MM.1S (cell line): ENCODE measurements around the gene CYB5R4.

Source experiments
- DNase-seq: peaks from one replicate; pipeline ENCODE4 v3.0.0-alpha.2; 2015
- H2AFZ ChIP-seq: fragments of 300-600 bp; sonication (generic); 2 replicates; pipeline ENCODE4 v1.6.0; 2016; ENCODE audit warnings: antibody characterized with exemption, low read length
- H3F3A ChIP-seq: fragments of 300-600 bp; sonication (generic); 2 replicates; pipeline ENCODE4 v1.6.1; 2016; ENCODE audit warnings: mild to moderate bottlenecking, antibody characterized with exemption, low read length, moderate library complexity, mixed read lengths; ENCODE audit not compliant: insufficient read depth
- H3K27ac ChIP-seq: fragments of 300-600 bp; sonication (generic); 2 replicates; pipeline ENCODE4 v1.5.1; 2016; ENCODE audit warnings: mild to moderate bottlenecking, low read length
- H3K27me3 ChIP-seq: fragments of 300-600 bp; sonication (generic); replicated peaks from 2 replicates; pipeline ENCODE4 v1.6.0; 2016; ENCODE audit warnings: low read length; ENCODE audit not compliant: insufficient read depth
- H3K36me3 ChIP-seq: fragments of 300-600 bp; sonication (generic); replicated peaks from 2 replicates; pipeline ENCODE4 v1.6.1; 2016; ENCODE audit warnings: mild to moderate bottlenecking, low read length, mixed read lengths; ENCODE audit not compliant: insufficient read depth
- H3K4me1 ChIP-seq: fragments of 300-600 bp; sonication (generic); 2 replicates; pipeline ENCODE4 v1.6.1; 2016; ENCODE audit warnings: low read length, mixed read lengths
- H3K4me2 ChIP-seq: fragments of 300-600 bp; sonication (generic); 2 replicates; pipeline ENCODE4 v1.6.0; 2016; ENCODE audit warnings: low read depth, low read length
- H3K4me3 ChIP-seq: fragments of 300-600 bp; sonication (generic); 2 replicates; pipeline ENCODE4 v1.5.1; 2016; ENCODE audit warnings: low read length, mixed read lengths
- H3K79me2 ChIP-seq: fragments of 300-600 bp; sonication (generic); 2 replicates; pipeline ENCODE4 v1.6.1; 2016; ENCODE audit warnings: mixed run types, low read length, mixed read lengths
- H3K9ac ChIP-seq: fragments of 300-600 bp; sonication (generic); 2 replicates; pipeline ENCODE4 v1.6.1; 2016; ENCODE audit warnings: low read length, mixed read lengths
- H3K9me2 ChIP-seq: fragments of 300-600 bp; sonication (generic); replicated peaks from 2 replicates; pipeline ENCODE4 v1.6.1; 2016; ENCODE audit warnings: mild to moderate bottlenecking, low read length, mixed read lengths; ENCODE audit not compliant: insufficient read depth
- H3K9me3 ChIP-seq: fragments of 300-600 bp; sonication (generic); replicated peaks from 2 replicates; pipeline ENCODE4 v1.6.1; 2016; ENCODE audit warnings: mild to moderate bottlenecking, low read length, mixed read lengths; ENCODE audit not compliant: insufficient read depth
- H4K20me1 ChIP-seq: fragments of 300-600 bp; sonication (generic); 2 replicates; pipeline ENCODE4 v1.6.1; 2016; ENCODE audit warnings: mild to moderate bottlenecking, low read length, moderate library complexity, mixed read lengths; ENCODE audit not compliant: insufficient read depth
- EZH2 ChIP-seq: fragments of 300-600 bp; sonication (generic); optimal IDR thresholded peaks from 2 replicates; pipeline ENCODE3; 2017; ENCODE audit warnings: low read depth, mild to moderate bottlenecking, antibody characterized with exemption, low read length, mixed read lengths
- EZH2phosphoT487 ChIP-seq: fragments of 300-600 bp; sonication (generic); IDR thresholded peaks from 2 replicates; pipeline ENCODE4 v1.6.1; 2018; ENCODE audit warnings: antibody characterized with exemption, low read length
- TF ChIP-seq, protein P1 (sequence below): fragments of 300-600 bp; sonication (generic); IDR thresholded peaks from 2 replicates; pipeline ENCODE4 v1.5.1; 2016; ENCODE audit warnings: antibody characterized with exemption, low read length, mixed read lengths

The CYB5R4 gene

GRCh38 chr6:83827050-83827449 is 32.4 kb upstream of the CYB5R4 start:
- Histone ChIP-seq H3K27ac (no peak overlapping the region), H3K9me3 (no peaks in the 10 kb centered on the region), H3K27me3 (no peaks in the 10 kb centered on the region), H3K79me2 (no peaks in the 10 kb centered on the region), H3K4me2 (no peak overlapping the region), H3F3A (no peaks in the 10 kb centered on the region), H3K9ac (no peak overlapping the region), H2AFZ (no peak overlapping the region), H3K9me2 (no peaks in the 10 kb centered on the region), H3K4me3 (no peak overlapping the region), H3K4me1 (no peaks in the 10 kb centered on the region), H3K36me3 (no peaks in the 10 kb centered on the region), H4K20me1 (no peaks in the 10 kb centered on the region)
- TF ChIP-seq, protein P1, sequence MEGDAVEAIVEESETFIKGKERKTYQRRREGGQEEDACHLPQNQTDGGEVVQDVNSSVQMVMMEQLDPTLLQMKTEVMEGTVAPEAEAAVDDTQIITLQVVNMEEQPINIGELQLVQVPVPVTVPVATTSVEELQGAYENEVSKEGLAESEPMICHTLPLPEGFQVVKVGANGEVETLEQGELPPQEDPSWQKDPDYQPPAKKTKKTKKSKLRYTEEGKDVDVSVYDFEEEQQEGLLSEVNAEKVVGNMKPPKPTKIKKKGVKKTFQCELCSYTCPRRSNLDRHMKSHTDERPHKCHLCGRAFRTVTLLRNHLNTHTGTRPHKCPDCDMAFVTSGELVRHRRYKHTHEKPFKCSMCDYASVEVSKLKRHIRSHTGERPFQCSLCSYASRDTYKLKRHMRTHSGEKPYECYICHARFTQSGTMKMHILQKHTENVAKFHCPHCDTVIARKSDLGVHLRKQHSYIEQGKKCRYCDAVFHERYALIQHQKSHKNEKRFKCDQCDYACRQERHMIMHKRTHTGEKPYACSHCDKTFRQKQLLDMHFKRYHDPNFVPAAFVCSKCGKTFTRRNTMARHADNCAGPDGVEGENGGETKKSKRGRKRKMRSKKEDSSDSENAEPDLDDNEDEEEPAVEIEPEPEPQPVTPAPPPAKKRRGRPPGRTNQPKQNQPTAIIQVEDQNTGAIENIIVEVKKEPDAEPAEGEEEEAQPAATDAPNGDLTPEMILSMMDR = no peak
- TF ChIP-seq EZH2 = no peak
- no peak for TF ChIP-seq EZH2phosphoT487
- DNase-seq = no peak

DNA sequence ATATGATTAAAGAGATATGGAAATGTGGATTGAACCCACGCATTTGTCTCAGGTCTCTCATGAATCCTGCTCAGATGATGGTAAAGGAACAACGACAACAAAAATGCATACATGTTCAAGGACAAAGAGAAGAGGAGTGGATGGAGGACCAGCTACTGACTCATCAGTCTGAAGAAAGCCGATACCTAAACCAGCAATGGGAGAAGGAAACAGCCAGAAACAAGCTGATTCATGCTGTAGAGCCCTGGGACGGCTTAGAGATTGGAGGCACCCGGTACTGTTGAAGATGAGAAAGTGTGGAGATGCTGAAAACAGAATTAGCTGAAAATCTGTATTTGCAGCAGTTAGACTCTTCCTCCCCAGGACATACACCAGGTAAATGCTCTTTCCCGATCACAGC is 20.8 kb upstream of the CYB5R4 start:
- Histone ChIP-seq H3K9ac (no peak overlapping the region), H3K9me3 (no peaks in the 10 kb centered on the region), H4K20me1 (no peaks in the 10 kb centered on the region), H3K27ac (no peak overlapping the region), H3K4me2 (no peak overlapping the region), H3K79me2 (no peaks in the 10 kb centered on the region), H3F3A (no peaks in the 10 kb centered on the region), H3K27me3 (no peaks in the 10 kb centered on the region), H3K4me1 (no peaks in the 10 kb centered on the region), H2AFZ (no peak overlapping the region), H3K4me3 (no peak overlapping the region), H3K9me2 (no peaks in the 10 kb centered on the region), H3K36me3 (no peaks in the 10 kb centered on the region)
- TF ChIP-seq EZH2 (no peak), EZH2phosphoT487 (no peak)
- DNase-seq = no peak

DNA sequence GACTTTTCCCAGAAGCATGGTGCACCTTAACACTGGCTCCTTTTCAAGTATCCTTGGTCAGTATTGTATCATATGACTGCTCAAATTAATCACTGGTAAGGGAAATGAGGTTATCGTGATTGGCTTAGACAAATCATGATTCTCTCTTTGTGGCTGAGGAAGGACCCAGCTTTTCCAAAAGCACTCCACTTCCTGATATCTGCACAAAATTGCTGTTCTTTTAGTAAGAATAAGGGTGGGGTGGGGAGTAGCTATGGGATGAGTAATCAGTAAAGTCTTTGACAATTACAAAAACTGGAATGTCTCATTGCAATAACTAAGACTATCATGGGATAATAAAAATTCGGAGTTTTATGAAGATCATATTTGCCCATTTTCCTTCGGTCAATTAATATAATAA is 15.3 kb upstream of the CYB5R4 start:
- Histone ChIP-seq H3K4me1 (no peaks in the 10 kb centered on the region), H3K79me2 (no peaks in the 10 kb centered on the region), H3K9me2 (no peaks in the 10 kb centered on the region), H3K36me3 (no peaks in the 10 kb centered on the region), H3K4me2 (no peak overlapping the region), H4K20me1 (no peaks in the 10 kb centered on the region), H3K27ac (no peak overlapping the region), H3K27me3 (no peaks in the 10 kb centered on the region), H3F3A (no peaks in the 10 kb centered on the region), H3K9me3 (no peaks in the 10 kb centered on the region), H2AFZ (no peak overlapping the region), H3K4me3 (no peak overlapping the region), H3K9ac (no peak overlapping the region)
- no peak for DNase-seq
- TF ChIP-seq, protein P1 = no peak
- TF ChIP-seq EZH2 = no peak
- no peak for TF ChIP-seq EZH2phosphoT487

- Histone ChIP-seq H3K27me3 (no peaks in the 10 kb centered on the region), H3K9me3 (no peaks in the 10 kb centered on the region), H3K4me3 (no peak overlapping the region), H2AFZ (no peak overlapping the region), H3K27ac (no peak overlapping the region), H3K9ac (no peak overlapping the region), H4K20me1 (no peaks in the 10 kb centered on the region), H3K79me2 (no peaks in the 10 kb centered on the region), H3K4me2 (no peak overlapping the region), H3K36me3 (no peaks in the 10 kb centered on the region), H3K9me2 (no peaks in the 10 kb centered on the region), H3F3A (no peaks in the 10 kb centered on the region), H3K4me1 (no peaks in the 10 kb centered on the region)
- no peak for DNase-seq
- TF ChIP-seq EZH2phosphoT487 = no peak
- TF ChIP-seq EZH2 = no peak
- TF ChIP-seq, protein P1 = no peak
These were observed 13.2 kb upstream of the CYB5R4 start for GRCh38 chr6:83846291-83846690.
